ENCODE measurements around the gene P2RX3.

P2RX3 gene

GRCh38 chr11:57373146-57373545, 35.0 kb downstream of the P2RX3 start:
- DNase-seq (ENCODE audit: low read depth in 2 of 2) = no peak

DNA sequence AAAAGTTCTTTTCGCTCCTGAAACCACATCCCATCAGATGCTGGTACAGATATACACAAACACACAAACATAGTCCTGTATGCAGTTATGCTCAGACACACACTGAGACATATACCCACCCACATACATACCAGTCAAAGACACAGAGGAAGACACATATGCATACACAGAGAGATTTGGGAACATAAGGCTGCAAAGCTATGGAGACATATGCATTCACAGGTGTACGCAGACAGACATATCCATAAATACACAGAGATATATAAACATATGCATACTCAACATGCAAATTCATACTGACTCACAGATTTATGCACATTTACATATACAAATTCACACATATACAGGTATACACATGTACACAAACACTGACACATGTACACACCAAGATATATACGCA, 36.8 kb downstream of the P2RX3 start:
- DNase-seq (ENCODE audit: low read depth in 2 of 2) = no peak

- DNase-seq (ENCODE audit: low read depth in 2 of 2) = no peak
These were observed 37.3 kb downstream of the P2RX3 start for GRCh38 chr11:57375490-57375889.

GRCh38 chr11:57376095-57377090, 38.2 kb downstream of the P2RX3 start:
- no peak for DNase-seq (ENCODE audit: low read depth in 2 of 2)

GRCh38 chr11:57377107-57377506, 39.0 kb downstream of the P2RX3 start:
- DNase-seq (ENCODE audit: low read depth in 2 of 2) = no peak

DNA sequence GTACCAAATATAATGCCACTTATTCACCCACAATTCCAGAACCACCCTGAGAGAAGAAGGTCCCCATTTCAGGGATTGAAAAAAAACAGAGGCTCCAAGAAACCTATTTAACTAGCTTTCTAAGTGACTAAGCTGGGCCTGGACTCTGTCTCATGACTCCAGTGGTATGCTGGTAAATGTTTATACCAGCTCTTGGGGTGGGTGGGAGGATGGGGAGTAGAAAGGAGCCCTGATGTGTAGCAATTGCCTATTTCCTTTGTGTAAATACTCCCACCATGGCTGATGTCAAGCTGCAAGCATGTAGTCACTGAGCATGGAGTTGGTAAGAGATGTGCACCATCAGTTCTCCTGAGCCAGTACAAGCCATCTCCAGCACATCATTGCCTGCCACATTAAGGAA, 40.0 kb downstream of the P2RX3 start:
- DNase-seq (ENCODE audit: low read depth in 2 of 2) = no peak

- DNase-seq (ENCODE audit: low read depth in 2 of 2) = no peak
These were observed 41.6 kb downstream of the P2RX3 start for GRCh38 chr11:57379732-57380131.

- no peak for DNase-seq (ENCODE audit: low read depth in 2 of 2)
These were observed 42.8 kb downstream of the P2RX3 start, which contains the start of gene PRG3 for GRCh38 chr11:57380975-57381374. Gene PRG3, minus strand, starts transcription at chr11:57381150. Its CDS starts 442 bp downstream, at chr11:57380708.

DNA sequence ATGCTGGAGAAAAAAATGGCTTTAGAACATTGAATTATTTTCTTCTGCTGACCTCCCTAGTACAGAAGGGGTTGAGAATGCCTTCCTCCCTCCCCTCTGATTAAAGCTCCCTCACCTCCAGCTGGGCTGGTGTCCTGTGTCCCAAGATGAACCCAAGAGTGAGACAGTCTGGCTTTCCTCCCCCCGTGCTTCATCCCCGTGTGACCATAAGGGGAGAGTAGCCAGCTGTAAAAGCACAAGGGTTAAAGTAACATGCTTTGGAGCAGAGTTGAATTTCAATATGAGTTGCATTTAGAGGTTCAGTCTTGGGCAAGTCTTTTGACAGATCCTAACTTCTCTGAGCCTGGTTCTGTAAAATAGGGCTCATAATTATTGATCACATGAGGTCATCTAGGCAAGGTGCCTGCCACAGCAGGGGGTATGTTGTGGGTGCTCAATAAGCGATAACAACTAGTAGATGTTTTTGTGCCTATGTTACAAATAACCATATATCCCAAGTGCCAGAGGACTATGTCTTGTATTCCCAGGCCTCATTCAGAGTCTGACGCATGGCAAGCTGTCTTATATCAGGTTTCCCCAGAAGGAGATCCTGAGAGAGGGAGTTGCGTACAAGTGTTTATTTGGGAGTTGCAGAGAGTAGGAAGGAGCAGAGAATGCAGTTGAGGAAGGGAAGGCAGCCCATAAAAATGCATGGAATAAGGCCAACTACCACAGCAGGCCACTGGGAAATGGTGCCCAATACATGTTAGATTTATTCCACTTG, 48.2 kb downstream of the P2RX3 start:
- no peak for DNase-seq (ENCODE audit: low read depth in 2 of 2)

- no peak for DNase-seq (ENCODE audit: low read depth in 2 of 2)
These were observed 49.3 kb downstream of the P2RX3 start for GRCh38 chr11:57387289-57388030.

GRCh38 chr11:57390535-57390934, 52.4 kb downstream of the P2RX3 start, which contains the start of gene PRG2:
Gene PRG2, minus strand, starts transcription at chr11:57390650. Its CDS starts 706 bp downstream, at chr11:57389944.
- no peak for DNase-seq (ENCODE audit: low read depth in 2 of 2)

DNA sequence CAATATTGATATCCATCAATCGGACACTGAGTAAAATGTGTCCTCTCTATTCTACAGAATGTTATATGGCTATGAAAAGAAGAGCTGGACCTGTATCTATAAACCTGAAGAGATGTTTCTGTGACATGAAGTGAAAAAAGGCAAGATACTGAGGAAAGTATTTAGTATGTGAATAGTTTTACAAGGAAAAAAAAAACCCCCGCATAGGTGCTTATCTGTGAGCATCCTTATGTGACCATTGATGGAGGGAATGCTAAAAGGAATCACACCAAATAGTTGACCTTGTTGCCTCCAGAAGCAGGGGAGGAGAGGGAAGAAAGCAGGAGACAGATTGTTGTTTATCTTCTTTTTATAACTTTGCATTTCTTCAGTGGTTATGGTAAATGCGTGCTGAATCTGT, 53.0 kb downstream of the P2RX3 start:
- no peak for DNase-seq (ENCODE audit: low read depth in 2 of 2)

DNA sequence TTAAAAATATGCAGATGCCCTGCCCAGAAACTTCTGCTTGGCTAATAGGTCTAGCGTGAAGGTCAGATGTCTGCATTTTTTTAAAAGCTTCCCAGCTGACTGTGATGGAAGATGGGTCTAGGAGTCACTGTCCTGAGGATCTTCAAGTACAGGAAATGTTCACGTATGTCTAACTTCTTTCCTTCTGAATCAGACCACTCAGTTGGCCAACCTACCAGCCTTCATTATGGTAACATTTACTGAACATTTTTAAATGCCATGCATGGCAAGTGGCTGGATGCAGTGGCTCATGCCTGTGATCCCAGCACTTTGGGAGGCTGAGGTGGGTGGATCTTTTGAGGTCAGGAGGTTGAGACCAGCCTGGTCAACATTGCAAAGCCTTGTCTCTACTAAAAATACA, 53.4 kb downstream of the P2RX3 start:
- no peak for DNase-seq (ENCODE audit: low read depth in 2 of 2)

DNA sequence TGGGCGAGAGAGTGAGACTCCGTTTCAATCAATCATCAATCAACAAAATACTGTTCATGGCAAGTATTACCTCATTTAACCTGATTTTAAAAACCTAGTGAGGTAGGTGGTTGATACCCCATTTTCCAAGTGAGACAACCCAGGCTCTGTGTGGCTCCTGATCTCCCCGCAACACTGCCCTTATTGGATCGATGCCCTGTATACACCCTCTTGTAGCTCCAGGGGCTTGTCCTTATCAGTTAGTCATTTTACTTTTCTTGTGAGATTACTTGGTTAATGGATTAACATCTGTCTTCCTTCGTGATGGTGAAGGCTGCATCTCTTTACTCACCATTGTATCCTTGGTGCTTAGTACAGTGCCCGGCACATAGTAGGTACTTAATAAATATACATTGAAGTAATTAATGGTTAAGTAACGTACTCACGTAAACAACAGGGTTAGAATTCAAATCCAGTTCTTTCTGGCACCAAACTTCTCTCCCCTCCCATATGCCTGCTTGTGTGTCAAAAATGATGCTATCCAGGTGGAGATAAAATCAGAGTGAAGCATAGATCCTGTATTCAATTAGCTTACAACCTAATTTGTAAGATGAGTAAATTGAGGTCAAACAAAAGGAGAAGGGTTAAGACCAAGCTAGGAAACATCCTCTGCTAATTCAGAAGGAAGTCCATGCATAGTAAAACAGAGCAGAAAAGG, 54.1 kb downstream of the P2RX3 start:
- no peak for DNase-seq (ENCODE audit: low read depth in 2 of 2)

DNA sequence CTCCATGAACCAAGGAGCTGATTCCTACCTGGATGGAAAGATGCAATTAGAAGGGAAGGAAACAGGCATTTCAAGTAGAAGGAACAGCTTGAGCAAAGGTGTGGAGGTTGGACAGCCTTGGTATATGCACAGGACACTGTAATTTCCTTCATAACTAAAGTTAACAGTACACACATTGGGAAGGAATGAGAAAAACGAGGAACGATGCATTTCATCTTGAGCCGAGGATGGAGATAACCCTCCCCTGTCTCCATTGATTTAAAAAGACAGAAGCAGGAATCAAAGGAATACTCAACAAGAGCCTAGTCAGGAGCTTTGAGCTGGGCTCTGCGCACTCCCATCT, 54.6 kb downstream of the P2RX3 start:
- no peak for DNase-seq (ENCODE audit: low read depth in 2 of 2)

- no peak for DNase-seq (ENCODE audit: low read depth in 2 of 2)
These were observed 56.2 kb downstream of the P2RX3 start for GRCh38 chr11:57394203-57394965.

- DNase-seq (ENCODE audit: low read depth in 2 of 2) = no peak
These were observed 57.9 kb downstream of the P2RX3 start for GRCh38 chr11:57395905-57396623.

- no peak for DNase-seq (ENCODE audit: low read depth in 2 of 2)
These were observed 58.6 kb downstream of the P2RX3 start for GRCh38 chr11:57396744-57397143.

DNA sequence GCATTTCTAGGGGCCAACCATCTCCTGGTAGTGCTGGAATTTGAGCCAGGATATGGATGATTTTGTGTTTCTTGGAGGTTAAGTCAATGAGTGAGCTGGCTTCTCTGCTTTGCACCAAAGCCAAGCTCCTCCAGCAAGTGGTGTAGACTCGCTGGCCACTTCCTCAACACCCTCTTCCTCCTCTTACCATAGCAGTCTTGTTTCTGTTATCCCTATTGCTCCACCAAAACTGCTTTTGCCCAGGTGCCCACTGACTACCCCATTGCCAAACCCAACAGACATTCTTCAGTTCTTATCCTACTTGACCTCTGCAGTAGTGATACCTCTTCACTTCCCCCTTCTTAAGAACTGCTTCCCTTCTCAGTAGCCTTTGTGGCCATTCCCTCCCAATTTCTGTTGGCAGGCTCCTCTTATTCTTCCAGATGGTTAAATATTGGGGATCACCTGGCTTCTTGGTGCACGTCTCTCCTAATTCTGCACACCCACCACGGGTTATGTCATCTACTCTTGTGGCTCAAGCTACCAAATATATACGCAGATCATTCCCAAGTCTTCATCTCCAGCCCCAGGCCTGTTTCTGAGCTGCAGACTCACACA, 59.3 kb downstream of the P2RX3 start:
- DNase-seq (ENCODE audit: low read depth in 2 of 2) = no peak

GRCh38 chr11:57399221-57399620, 61.1 kb downstream of the P2RX3 start:
- DNase-seq (ENCODE audit: low read depth in 2 of 2) = no peak
